Endothelial cell of umbilical vein (primary cell): ENCODE data around the gene GRHPR.
"Not testable (repeated sequence)": the region's sequence is repeated elsewhere in the genome, so short reads cannot be mapped to it uniquely, and the experiment has no call there.

Experiments used
- CTCF ChIP-seq, 2 donors: IDR thresholded peaks; 1 replicate in 1 of 2; 2 replicates in 1 of 2; pipeline ENCODE4 v1.5.1; 2011; ENCODE audit warnings: low read length in 2 of 2, mild to moderate bottlenecking in 2 of 2, moderate library complexity in 2 of 2, control low read depth in 1 of 2, inconsistent platforms in 1 of 2, low read depth in 1 of 2; ENCODE audit not compliant: insufficient read depth in 1 of 2; ENCODE audit errors: extremely low read depth in 1 of 2
- FOS ChIP-seq: IDR thresholded peaks from 2 replicates; pipeline ENCODE4 v1.6.1; 2011; ENCODE audit warnings: mild to moderate bottlenecking, low read length, moderate library complexity, borderline replicate concordance; ENCODE audit not compliant: insufficient read depth

GRCh38 chr9:37473982-37474381 is 51.5 kb downstream of the GRHPR start:
- not testable (repeated sequence) for TF ChIP-seq CTCF (IDR thresholded peaks at IDR 0.05; ENCODE audit: extremely low read depth in 1 of 2, insufficient read depth in 1 of 2, low read depth in 1 of 2, low read length in 2 of 2); FOS
